ENCODE results near the gene BDKRB2. TPM values are rescaled to one million over a fixed set of nuclear protein-coding genes. Genes with fewer than 3 reads are reported as not detected.
A peak's percentile ranks its signal among the peaks of the same experiment; 100 is the strongest.

The BDKRB2 gene
- total RNA-seq, 6 donors from 2014 or later: 0.78 to 4.0 (median 1.8) TPM; not detected in 1

- peak in 1 of 2 donors; percentile 72 for ATAC-seq (ENCODE audit: low FRiP score in 2 of 2)
- no peaks in the 10 kb centered on the region for H3K9me3 ChIP-seq
- no peaks in the 10 kb centered on the region for H3K27me3 ChIP-seq
- no peak for DNase-seq
- H3K27ac ChIP-seq: peak overlapping the region in 1 of 4 donors; percentile 22
- H3K4me1 ChIP-seq: peaks cover 0 to 6% (median 1%) of the 10 kb centered on the region in 4 donors
- H3K36me3 ChIP-seq: no peaks in the 10 kb centered on the region
- 59 to 69% methylated on average over 8 of the region's 8 CpGs for WGBS, 2 donors
- H3K4me3 ChIP-seq: no peak overlapping the region
- TF ChIP-seq POLR2A (IDR thresholded peaks at IDR 0.05) (no peak), EP300 (IDR thresholded peaks at IDR 0.05) (no peak), POLR2AphosphoS5 (IDR thresholded peaks at IDR 0.05) (no peak)
- TF ChIP-seq, protein P1, sequence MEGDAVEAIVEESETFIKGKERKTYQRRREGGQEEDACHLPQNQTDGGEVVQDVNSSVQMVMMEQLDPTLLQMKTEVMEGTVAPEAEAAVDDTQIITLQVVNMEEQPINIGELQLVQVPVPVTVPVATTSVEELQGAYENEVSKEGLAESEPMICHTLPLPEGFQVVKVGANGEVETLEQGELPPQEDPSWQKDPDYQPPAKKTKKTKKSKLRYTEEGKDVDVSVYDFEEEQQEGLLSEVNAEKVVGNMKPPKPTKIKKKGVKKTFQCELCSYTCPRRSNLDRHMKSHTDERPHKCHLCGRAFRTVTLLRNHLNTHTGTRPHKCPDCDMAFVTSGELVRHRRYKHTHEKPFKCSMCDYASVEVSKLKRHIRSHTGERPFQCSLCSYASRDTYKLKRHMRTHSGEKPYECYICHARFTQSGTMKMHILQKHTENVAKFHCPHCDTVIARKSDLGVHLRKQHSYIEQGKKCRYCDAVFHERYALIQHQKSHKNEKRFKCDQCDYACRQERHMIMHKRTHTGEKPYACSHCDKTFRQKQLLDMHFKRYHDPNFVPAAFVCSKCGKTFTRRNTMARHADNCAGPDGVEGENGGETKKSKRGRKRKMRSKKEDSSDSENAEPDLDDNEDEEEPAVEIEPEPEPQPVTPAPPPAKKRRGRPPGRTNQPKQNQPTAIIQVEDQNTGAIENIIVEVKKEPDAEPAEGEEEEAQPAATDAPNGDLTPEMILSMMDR (IDR thresholded peaks at IDR 0.05): no peak
Measured at GRCh38 chr14:96176811-96177211, 27.8 kb upstream of the BDKRB2 start.

DNA sequence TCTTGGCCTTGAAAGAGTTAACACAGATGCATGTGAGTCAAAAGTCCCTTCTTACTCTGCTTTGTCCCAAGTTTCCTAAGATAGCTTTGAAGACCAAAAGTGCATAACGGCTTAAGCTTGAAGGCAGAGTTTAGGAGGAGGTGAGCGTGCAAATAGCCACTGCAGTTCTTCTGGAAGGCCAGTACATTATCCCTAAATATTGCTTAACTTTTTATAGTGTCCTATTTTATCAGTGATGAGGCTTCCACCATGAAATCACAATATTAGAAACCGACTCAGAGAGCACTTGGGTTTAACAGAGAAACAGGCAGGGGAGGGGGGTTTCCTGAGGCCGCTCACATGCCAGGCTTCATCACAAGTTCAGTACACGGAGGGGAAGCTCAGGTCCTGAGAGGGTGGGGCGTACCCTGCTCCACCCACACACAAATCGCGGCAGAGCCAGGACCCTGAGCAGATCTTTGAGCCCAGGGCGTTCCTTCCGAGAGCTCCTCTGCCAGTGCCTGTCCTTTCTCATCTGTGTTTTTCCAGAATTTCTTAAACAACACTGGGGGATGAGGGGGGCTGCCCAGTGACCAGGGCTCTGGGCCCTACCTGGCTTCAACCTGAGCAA is 26.8 kb upstream of the BDKRB2 start:
- no peak overlapping the region for H3K4me3 ChIP-seq
- no peak overlapping the region for H3K27ac ChIP-seq
- DNase-seq: no peak
- H3K27me3 ChIP-seq: no peaks in the 10 kb centered on the region
- TF ChIP-seq POLR2A (IDR thresholded peaks at IDR 0.05) (no peak), EP300 (IDR thresholded peaks at IDR 0.05) (no peak), POLR2AphosphoS5 (IDR thresholded peaks at IDR 0.05) (no peak)
- TF ChIP-seq, protein P1 (IDR thresholded peaks at IDR 0.05): no peak
- ATAC-seq (ENCODE audit: low FRiP score in 2 of 2): peak in 1 of 2 donors; percentile 49
- no peaks in the 10 kb centered on the region for H3K9me3 ChIP-seq
- peaks cover 0 to 9% (median 1%) of the 10 kb centered on the region in 4 donors for H3K4me1 ChIP-seq
- 43 to 50% methylated on average over 7 to 10 of the region's 10 CpGs for WGBS, 2 donors
- no peaks in the 10 kb centered on the region for H3K36me3 ChIP-seq

- TF ChIP-seq POLR2AphosphoS5 (IDR thresholded peaks at IDR 0.05) (no peak), EP300 (IDR thresholded peaks at IDR 0.05) (no peak), POLR2A (IDR thresholded peaks at IDR 0.05) (no peak)
- TF ChIP-seq, protein P1 (IDR thresholded peaks at IDR 0.05): no peak
- Histone ChIP-seq H3K27me3 (no peaks in the 10 kb centered on the region), H3K9me3 (no peaks in the 10 kb centered on the region), H3K27ac (no peak overlapping the region), H3K4me3 (no peak overlapping the region), H3K36me3 (no peaks in the 10 kb centered on the region), H3K4me1 (peaks cover 0 to 9% (median 1%) of the 10 kb centered on the region in 4 donors)
- DNase-seq: no peak
- no peak for ATAC-seq (ENCODE audit: low FRiP score in 2 of 2)
- WGBS, 2 donors: 86 to 87% methylated on average over 9 to 10 of the region's 10 CpGs
Measured at GRCh38 chr14:96178461-96179321, 25.9 kb upstream of the BDKRB2 start.

- H3K27me3 ChIP-seq: no peaks in the 10 kb centered on the region
Measured at GRCh38 chr14:96180043-96180874, 24.4 kb upstream of the BDKRB2 start.

More at GRCh38 chr14:96180043-96180874, 24.4 kb upstream of the BDKRB2 start:
- Histone ChIP-seq H3K4me3 (no peak overlapping the region), H3K4me1 (peaks cover 0 to 9% (median 1%) of the 10 kb centered on the region in 4 donors), H3K27ac (no peak overlapping the region), H3K9me3 (no peaks in the 10 kb centered on the region), H3K36me3 (no peaks in the 10 kb centered on the region)
- 81 to 87% methylated on average over 7 of the region's 7 CpGs for WGBS, 2 donors
- no peak for ATAC-seq (ENCODE audit: low FRiP score in 2 of 2)
- DNase-seq: no peak
- TF ChIP-seq, protein P1 (IDR thresholded peaks at IDR 0.05): no peak
- TF ChIP-seq EP300 (IDR thresholded peaks at IDR 0.05) (no peak), POLR2AphosphoS5 (IDR thresholded peaks at IDR 0.05) (no peak), POLR2A (IDR thresholded peaks at IDR 0.05) (no peak)
